Parathyroid adenoma (tissue), 2 donors: Measurements from ENCODE around the gene BYSL.

ENCODE experiments used
- H2AFZ ChIP-seq: fragments of 300-600 bp; sonication (generic); one replicate; pipeline ENCODE4 v1.7.0; 2017; ENCODE audit warnings: antibody characterized with exemption, mild to moderate bottlenecking
- H3K27ac ChIP-seq: fragments of 300-600 bp; sonication (generic); one replicate; pipeline ENCODE4 v1.7.0; 2017
- H3K27me3 ChIP-seq: fragments of 300-600 bp; sonication (generic); one replicate; pipeline ENCODE4 v1.7.0; 2017; ENCODE audit warnings: low read length; ENCODE audit not compliant: control insufficient read depth, insufficient read depth
- H3K36me3 ChIP-seq: fragments of 300-600 bp; sonication (generic); one replicate; pipeline ENCODE4 v1.7.0; 2017; ENCODE audit warnings: low read length; ENCODE audit not compliant: control insufficient read depth, insufficient read depth
- H3K4me1 ChIP-seq: fragments of 300-600 bp; sonication (generic); one replicate; pipeline ENCODE4 v1.7.0; 2017; ENCODE audit warnings: control low read depth
- H3K4me2 ChIP-seq: fragments of 300-600 bp; sonication (generic); one replicate; pipeline ENCODE4 v1.7.0; 2017; ENCODE audit warnings: low read length
- H3K4me3 ChIP-seq: fragments of 300-600 bp; sonication (generic); one replicate; pipeline ENCODE4 v1.7.0; 2017; ENCODE audit warnings: low read depth, low read length
- H3K79me2 ChIP-seq: fragments of 300-600 bp; sonication (generic); one replicate; pipeline ENCODE4 v1.7.0; 2017; ENCODE audit warnings: control low read depth
- H3K9ac ChIP-seq: fragments of 300-600 bp; sonication (generic); one replicate; pipeline ENCODE4 v1.7.0; 2017; ENCODE audit warnings: mild to moderate bottlenecking
- H3K9me3 ChIP-seq: fragments of 300-600 bp; sonication (generic); one replicate; pipeline ENCODE4 v1.7.0; 2017; ENCODE audit warnings: low read length; ENCODE audit not compliant: control insufficient read depth
- CTCF ChIP-seq: fragments of 300-600 bp; sonication (generic); IDR thresholded peaks from one replicate; pipeline ENCODE4 v1.7.0; 2017; ENCODE audit warnings: antibody characterized with exemption, mild to moderate bottlenecking
- donor health status: primary hyperparathyroidism.

The BYSL gene

DNA sequence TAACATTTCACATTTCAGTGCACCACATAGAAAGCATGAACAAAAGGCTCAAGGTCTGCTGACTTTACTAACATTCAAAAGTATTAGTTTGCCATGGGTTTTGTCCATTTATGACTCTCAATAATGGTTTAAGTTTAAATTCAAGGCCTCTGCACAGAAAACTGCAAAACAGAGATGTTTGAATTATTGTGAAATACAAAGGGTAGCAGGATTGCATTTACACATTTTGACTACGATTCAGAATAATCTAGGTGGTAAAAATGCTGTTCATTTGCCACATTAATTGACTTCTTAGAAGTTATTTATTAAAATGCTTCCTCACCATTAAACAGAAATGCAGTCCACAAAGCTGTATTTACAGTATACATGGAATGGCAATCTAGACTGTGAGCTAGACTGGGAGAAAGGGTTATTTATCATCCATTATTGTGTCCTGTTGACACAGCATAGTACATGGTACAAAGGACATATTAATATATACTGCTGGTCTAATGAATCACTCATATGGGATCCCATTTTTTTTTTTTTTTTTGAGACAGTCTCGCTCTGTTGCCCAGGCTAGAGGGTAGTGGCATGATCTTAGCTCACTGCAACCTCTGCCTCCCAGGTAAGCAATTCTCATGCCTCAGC, 44.1 kb upstream of the BYSL start:
- no peak overlapping the region for H3K4me3 ChIP-seq
- H3K4me1 ChIP-seq = no peaks in the 10 kb centered on the region
- no peak for TF ChIP-seq CTCF
- H3K4me2 ChIP-seq = no peak overlapping the region
- no peaks in the 10 kb centered on the region for H3K36me3 ChIP-seq
- no peaks in the 10 kb centered on the region for H3K79me2 ChIP-seq
- no peaks in the 10 kb centered on the region for H3K9me3 ChIP-seq
- no peaks in the 10 kb centered on the region for H3K27me3 ChIP-seq
- no peak overlapping the region for H3K9ac ChIP-seq
- no peak overlapping the region for H2AFZ ChIP-seq
- no peak overlapping the region for H3K27ac ChIP-seq

- Histone ChIP-seq H3K4me2 (no peak overlapping the region), H3K27me3 (no peaks in the 10 kb centered on the region), H3K4me1 (no peaks in the 10 kb centered on the region), H3K36me3 (no peaks in the 10 kb centered on the region), H2AFZ (no peak overlapping the region), H3K4me3 (no peak overlapping the region), H3K79me2 (no peaks in the 10 kb centered on the region), H3K27ac (no peak overlapping the region), H3K9me3 (no peaks in the 10 kb centered on the region), H3K9ac (no peak overlapping the region)
- no peak for TF ChIP-seq CTCF
Measured at GRCh38 chr6:41878246-41878645, 43.1 kb upstream of the BYSL start.

DNA sequence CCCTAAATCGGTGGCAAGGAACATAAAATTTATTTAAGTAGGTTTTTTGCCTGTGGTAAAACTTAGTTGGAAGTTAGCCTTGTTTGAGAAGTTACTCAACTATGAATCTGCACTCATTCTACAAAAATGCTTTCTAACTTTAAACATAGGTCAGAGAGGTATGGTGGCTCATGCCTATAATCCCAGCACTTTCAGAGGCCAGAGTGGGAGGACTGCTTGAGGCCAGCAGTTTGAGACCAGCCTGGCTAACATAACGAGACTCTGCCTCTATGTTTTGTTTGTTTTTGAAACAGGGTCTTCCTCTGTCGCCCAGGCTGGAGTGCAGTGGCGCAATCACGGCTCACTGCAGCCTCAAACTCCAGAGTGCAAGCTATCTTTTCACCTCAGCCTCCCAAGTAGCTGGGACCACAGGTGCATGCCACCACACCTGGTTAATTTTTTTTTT, 42.3 kb upstream of the BYSL start:
- no peak for TF ChIP-seq CTCF
- Histone ChIP-seq H3K79me2 (no peaks in the 10 kb centered on the region), H3K4me3 (no peak overlapping the region), H3K9me3 (no peaks in the 10 kb centered on the region), H3K27ac (no peak overlapping the region), H3K4me2 (no peak overlapping the region), H3K36me3 (no peaks in the 10 kb centered on the region), H3K4me1 (no peaks in the 10 kb centered on the region), H3K27me3 (no peaks in the 10 kb centered on the region), H2AFZ (no peak overlapping the region), H3K9ac (no peak overlapping the region)

DNA sequence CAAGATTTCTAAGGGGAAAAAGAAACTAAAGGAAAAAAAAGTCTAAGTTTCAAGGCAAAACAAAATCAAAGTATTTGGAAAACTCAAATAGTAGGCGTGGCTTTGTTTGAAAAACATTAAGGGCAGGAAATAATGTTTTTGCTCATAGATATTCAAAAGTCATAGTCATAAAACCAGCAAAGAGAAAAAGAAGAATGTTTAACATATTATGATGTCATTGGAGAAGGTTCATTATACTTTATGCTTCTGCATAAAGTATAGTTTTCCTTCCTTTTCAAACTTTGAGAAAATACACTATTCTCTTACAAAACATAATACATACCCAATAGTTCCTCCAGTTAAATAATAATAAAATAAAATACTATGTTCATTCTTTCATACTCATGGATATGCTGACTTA, 39.8 kb upstream of the BYSL start:
- Histone ChIP-seq H3K79me2 (no peaks in the 10 kb centered on the region), H3K4me2 (no peak overlapping the region), H3K4me3 (no peak overlapping the region), H3K36me3 (no peaks in the 10 kb centered on the region), H3K27me3 (no peaks in the 10 kb centered on the region), H3K4me1 (no peaks in the 10 kb centered on the region), H3K9ac (no peak overlapping the region), H3K27ac (no peak overlapping the region), H3K9me3 (no peaks in the 10 kb centered on the region), H2AFZ (no peak overlapping the region)
- no peak for TF ChIP-seq CTCF

GRCh38 chr6:41884957-41885356, 36.3 kb upstream of the BYSL start:
- no peak for TF ChIP-seq CTCF
- Histone ChIP-seq H3K27me3 (no peaks in the 10 kb centered on the region), H3K4me3 (no peak overlapping the region), H3K9ac (no peak overlapping the region), H3K9me3 (no peaks in the 10 kb centered on the region), H3K79me2 (peaks cover 2% of the 10 kb centered on the region), H3K4me2 (no peak overlapping the region), H3K27ac (no peak overlapping the region), H3K36me3 (no peaks in the 10 kb centered on the region), H3K4me1 (no peaks in the 10 kb centered on the region), H2AFZ (no peak overlapping the region)
